Erythroblast (primary cell): Measurements from ENCODE around the gene NEO1.

ENCODE experiments used
- DNase-seq, 2 experiments: peaks; one replicate each; lab custom pipeline; 2025; lab: John Stamatoyannopoulos, UW
- GATA1 ChIP-seq: IDR thresholded peaks from 2 replicates; pipeline ENCODE4 v1.6.1; 2011; ENCODE audit warnings: low read depth, mild to moderate bottlenecking, control low read depth, low read length, moderate library complexity
- POLR2A ChIP-seq: IDR thresholded peaks from 2 replicates; pipeline ENCODE4 v1.6.1; 2011; ENCODE audit warnings: mild to moderate bottlenecking, low read length

The NEO1 gene

DNA sequence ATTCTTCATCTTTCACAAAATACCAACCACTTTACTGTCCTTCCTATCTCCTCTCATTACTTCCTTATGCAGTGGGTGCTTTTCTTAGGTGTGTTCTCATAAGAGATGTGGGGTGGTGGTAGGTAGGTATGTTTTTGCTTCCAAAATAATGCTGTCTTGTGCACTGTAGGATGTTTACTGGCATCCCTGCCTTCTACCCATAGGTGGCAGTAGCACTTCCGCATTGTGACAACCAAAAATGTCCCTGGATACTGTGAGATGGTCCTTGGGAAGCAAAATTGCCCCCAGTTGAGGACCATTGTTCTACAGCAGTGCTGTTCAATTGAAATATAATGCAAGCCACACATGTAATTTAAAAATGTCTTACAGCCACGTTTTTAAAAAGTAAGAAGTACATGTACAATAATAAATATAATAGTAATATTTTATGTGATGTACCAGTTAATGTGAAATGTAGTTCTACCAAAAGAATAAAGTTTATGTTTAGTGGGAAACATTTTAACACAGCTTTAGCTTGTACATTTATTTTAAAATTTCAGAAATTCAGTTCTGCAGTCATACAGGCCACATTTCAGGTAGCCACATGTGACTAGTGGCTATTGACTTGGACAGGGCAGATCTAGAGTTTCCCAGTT is 75.2 kb downstream of the NEO1 start:
- TF ChIP-seq POLR2A (no peak), GATA1 (no peak)
- peak; percentile 47 to 54 for DNase-seq

DNA sequence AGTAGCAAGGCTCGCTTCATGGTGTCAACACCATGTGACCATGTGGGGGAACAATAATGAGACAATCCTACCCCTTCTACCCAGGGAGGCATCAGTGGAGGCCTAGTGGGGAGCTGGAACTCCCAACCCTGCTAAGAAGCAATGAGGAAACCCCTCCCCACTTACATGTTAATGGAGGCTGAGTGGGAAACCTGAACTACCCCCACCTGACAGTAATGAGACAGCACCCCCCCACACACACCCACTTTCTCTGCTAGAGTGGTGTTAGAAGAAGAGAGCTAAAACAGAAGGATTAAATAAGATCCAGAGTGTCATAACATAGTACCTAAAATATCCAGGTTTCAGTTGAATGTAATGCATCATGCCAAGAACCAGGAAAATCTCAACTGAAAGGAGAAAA is 78.6 kb downstream of the NEO1 start:
- DNase-seq: no peak
- TF ChIP-seq POLR2A (no peak), GATA1 (no peak)

DNA sequence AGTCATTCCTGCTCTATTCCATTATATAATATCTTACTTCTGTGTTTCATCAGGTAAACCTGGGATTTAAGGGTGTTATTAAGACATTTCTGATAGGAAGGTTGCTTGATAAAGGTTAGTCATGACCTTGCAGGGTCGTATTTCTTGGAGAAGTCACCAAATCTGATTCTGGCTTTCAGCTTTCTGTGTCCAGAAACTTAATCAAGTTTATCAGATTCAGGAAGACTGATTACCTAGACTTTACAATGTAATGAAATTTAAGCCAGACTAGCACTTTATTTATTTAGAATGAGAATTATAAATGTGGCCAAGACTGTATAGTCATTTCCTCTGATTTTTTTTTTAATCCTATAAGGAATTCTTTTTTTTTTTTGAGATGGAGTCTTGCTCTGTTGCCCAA is 81.9 kb downstream of the NEO1 start:
- no peak for DNase-seq
- TF ChIP-seq GATA1 (no peak), POLR2A (no peak)

- TF ChIP-seq GATA1 (no peak), POLR2A (no peak)
- DNase-seq: no peak
Measured at GRCh38 chr15:73139041-73139743, 86.9 kb downstream of the NEO1 start.

DNA sequence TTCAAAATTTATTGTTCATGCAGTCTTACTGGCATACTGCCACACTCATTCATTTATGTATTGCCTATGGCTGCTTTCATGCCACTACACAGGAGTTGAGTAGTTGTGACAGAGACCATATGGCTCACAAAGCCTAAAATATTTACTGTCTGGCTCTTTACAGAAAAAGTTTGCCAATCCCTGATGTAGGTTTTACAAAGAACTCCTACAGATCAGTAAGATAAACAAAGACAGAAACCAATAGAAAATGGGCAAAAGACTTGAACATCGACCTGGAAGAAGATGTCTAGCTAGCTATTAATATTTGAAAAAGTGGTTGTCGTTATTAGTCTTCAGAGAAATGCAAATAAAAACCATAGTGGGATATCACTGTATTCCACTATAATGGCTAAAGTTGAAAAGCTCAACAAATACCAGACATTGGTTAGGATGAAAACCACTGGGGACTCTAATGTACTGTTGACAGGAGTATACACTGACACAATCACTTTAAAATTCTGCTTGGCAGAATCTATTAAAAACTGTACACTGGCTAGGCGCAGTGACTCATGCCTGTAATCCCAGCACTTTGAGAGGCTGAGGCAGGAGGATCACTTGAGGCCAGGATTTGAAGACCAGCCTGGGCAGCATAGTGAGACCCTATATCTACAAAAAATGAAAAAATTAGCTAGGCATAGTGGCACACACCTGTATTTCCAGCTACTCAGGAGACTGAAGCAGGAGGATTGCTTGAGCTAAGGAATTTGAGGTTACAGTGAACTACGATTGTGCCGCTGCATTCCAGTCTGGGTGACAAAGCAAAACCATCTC is 87.7 kb downstream of the NEO1 start:
- TF ChIP-seq POLR2A: no peak
- no peak for TF ChIP-seq GATA1

DNA sequence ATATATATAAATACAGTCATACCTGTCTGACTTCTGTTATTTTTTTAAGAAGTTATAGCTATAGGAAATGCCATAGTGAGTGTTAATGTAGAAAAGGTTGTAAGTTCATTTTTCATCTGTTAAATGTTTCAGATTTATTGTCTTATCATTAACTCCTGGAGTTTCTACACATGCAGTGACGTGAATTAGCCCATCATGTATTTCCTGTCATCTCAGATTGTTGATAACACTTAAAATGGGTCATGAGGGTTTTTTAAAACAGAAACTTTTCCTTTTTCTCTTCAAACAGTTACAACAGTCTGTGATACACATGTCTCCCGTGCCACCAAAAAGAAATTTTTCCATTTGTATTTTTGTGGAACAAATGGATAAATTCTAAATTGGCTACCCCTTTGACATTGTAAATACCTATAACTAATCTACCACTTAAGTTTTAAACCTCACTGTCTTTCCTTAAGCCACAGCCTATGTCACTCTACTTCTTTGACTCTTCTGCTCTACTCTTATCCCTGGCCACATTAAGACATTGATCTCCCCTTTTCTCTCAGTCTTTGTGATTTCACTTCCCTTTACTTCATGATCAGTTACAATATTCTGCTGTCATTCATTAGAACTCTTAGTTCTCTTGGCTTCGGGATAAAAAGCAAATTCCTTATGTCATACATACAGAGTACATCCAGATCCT is 89.1 kb downstream of the NEO1 start:
- no peak for TF ChIP-seq POLR2A
- no peak for TF ChIP-seq GATA1
- DNase-seq: no peak

More for the DNA sequence above, 87.7 kb downstream of the NEO1 start:
- no peak for DNase-seq

DNA sequence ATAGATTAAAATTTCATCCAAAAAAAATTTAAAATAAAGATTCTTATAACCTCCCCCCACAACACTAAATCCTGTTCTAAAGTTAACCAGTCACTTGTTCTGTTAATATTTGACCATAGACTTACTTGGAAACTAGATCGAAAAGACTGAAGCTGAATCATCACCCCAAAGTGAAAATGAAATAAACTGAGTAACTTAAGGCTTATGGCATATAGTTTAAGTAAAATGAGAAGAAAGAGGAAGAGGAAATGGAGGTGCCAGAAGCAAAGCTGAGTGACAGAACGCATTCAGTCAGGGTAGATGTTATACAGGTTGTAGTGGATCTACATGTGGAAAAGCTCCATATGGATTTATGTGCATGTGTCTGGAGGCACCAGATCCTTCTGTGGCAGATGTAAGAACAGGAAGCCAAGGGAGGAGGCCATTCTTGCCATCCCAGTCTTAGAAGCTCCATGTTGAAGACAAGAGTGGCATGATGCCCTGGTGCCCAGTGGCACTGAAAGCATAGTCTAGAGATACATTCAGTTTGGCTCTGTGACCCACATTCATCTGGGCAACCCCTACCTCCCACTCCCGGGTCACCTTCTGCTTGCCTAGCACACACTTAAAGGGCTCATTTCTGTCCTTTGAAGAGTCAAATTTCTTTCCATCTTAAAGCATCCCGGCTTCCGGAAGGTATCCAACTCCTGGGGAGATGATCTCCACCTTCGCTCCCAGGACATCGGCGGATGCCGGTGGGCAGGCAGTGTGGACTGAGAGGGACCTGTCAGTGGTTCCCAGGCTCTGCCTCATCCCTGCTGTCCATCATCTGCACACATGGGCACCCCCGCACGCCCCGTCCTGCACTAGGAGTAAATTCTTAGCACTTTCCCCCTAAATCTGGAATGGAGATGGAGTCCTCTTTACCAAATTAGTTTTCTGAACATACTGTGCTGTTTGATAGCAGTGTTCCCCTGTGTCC is 90.8 kb downstream of the NEO1 start:
- no peak for DNase-seq
- no peak for TF ChIP-seq POLR2A

DNA sequence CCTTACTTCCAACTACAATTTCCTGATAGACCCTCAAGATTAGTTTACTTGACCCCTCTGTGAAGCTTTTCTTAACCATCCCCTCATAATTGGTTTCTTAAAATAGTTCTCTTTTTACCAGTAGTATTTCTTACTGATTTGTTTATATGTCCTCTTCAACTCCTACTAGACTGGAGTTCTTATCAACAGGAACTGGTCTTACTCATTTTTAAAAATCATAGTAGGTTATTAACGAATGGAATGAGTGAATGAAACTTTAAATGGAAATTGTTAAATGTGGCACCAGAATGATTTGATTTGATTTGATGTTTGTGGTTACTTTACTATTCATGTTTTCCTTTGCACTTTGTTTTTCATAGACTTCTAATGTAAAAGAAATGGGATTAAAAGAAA is 91.5 kb downstream of the NEO1 start:
- TF ChIP-seq POLR2A (no peak), GATA1 (no peak)
- no peak for DNase-seq

DNA sequence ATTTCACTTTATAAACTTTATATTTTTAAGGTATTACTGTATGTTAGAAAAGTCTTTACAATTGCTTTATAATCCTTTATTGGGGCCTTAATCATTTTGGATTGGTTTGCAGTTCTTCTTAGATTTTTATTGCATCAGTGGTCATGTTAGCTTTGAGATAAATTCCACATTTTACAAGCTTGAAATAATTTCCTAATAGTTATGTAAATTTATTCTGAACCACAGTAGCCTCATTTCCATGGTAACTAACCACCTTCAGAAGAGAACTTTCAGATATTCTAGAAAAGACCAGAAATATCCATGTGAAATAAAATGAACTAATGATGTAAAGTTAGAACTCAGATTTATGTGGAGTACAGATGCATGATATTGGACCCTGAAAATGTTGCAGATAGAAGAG is 94.2 kb downstream of the NEO1 start:
- TF ChIP-seq POLR2A: no peak
- no peak for TF ChIP-seq GATA1
- DNase-seq: no peak

GRCh38 chr15:73150831-73151230 is 98.6 kb downstream of the NEO1 start:
- TF ChIP-seq GATA1 (no peak), POLR2A (no peak)
- no peak for DNase-seq

- no peak for DNase-seq
- TF ChIP-seq POLR2A (no peak), GATA1 (no peak)
Measured at GRCh38 chr15:73153024-73153423, 100.8 kb downstream of the NEO1 start.

- DNase-seq: no peak
- TF ChIP-seq POLR2A (no peak), GATA1 (no peak)
Measured at GRCh38 chr15:73153447-73153846, 101.2 kb downstream of the NEO1 start.

- TF ChIP-seq POLR2A: no peak
- TF ChIP-seq GATA1: no peak
- DNase-seq: peak in 1 of 2 experiments; percentile 5
Measured at GRCh38 chr15:73156431-73157191, 104.3 kb downstream of the NEO1 start.

- TF ChIP-seq GATA1 (no peak), POLR2A (no peak)
- DNase-seq: no peak
Measured at GRCh38 chr15:73161546-73161945, 109.3 kb downstream of the NEO1 start.
